ENCODE data around the gene LDHAL6B. TPM values are rescaled to one million over a fixed set of nuclear protein-coding genes. Genes with fewer than 3 reads are reported as not detected.

Gene LDHAL6B
- polyA plus RNA-seq, 6 donors from 2014 or later, result 0.14 to 0.54 (median 0.33) TPM; not detected in 1

GRCh38 chr15:59232476-59232875 lies 25.8 kb downstream of the LDHAL6B start:
- H3K4me1 Mint-ChIP-seq, result peaks cover 15 to 32% (median 21%) of the 10 kb centered on the region in 3 donors
- H3K4me3 Mint-ChIP-seq, result no peak overlapping the region
- DNase-seq, result no peak
- H3K36me3 Mint-ChIP-seq, result peaks cover 15 to 32% of the 10 kb centered on the region in 2 donors
- H3K9me3 Mint-ChIP-seq, result peaks cover 0 to 3% (median 0%) of the 10 kb centered on the region in 7 donors
- no peaks in the 10 kb centered on the region for H3K27me3 Mint-ChIP-seq
- H3K27ac Mint-ChIP-seq, result peak overlapping the region in 2 of 6 donors; percentile 28 to 84
- ATAC-seq (ENCODE audit: low read depth in 2 of 2), result no peak

DNA sequence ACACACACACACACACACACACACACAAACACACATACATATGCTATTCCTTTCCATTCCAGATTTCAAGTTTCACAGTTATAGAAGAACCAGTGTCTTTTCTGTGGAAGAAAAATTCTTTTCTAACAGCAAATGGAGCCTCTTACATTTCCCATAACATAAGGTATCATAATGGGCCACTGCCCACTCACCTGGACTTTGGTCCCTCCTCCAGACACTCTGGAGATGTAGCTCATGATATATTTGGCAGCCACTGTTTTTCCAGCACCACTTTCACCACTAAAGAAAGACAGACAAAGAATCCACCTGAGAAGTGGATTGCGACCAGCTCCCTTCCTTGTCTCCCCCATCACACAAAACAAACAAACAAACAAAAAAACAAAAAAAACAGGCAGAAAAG lies 29.8 kb downstream of the LDHAL6B start:
- Mint-ChIP-seq H3K9me3 (peaks cover 0 to 3% (median 0%) of the 10 kb centered on the region in 7 donors), H3K4me3 (peak overlapping the region in 7 of 8 donors; percentile 8 to 65 (median 53)), H3K27me3 (no peaks in the 10 kb centered on the region), H3K27ac (peak overlapping the region; percentile 82 to 96 (median 90)), H3K4me1 (peaks cover 24 to 46% (median 38%) of the 10 kb centered on the region in 3 donors), H3K36me3 (peaks cover 10 to 32% of the 10 kb centered on the region in 2 donors)
- DNase-seq (no peak), ATAC-seq (ENCODE audit: low read depth in 2 of 2) (no peak)

GRCh38 chr15:59237119-59237855 lies 30.6 kb downstream of the LDHAL6B start:
- no peaks in the 10 kb centered on the region for H3K27me3 Mint-ChIP-seq
- ATAC-seq (ENCODE audit: low read depth in 2 of 2) (peak; percentile 92 to 93), DNase-seq (peak; percentile 29)
- peaks cover 0 to 3% (median 0%) of the 10 kb centered on the region in 7 donors for H3K9me3 Mint-ChIP-seq
- peak overlapping the region in 6 of 8 donors; percentile 35 to 57 (median 48) for H3K4me3 Mint-ChIP-seq
- H3K4me1 Mint-ChIP-seq, result peaks cover 24 to 46% (median 38%) of the 10 kb centered on the region in 3 donors
- peak overlapping the region in 5 of 6 donors; percentile 1 to 82 (median 43) for H3K27ac Mint-ChIP-seq
- H3K36me3 Mint-ChIP-seq, result peaks cover 1 to 25% of the 10 kb centered on the region in 2 donors

DNA sequence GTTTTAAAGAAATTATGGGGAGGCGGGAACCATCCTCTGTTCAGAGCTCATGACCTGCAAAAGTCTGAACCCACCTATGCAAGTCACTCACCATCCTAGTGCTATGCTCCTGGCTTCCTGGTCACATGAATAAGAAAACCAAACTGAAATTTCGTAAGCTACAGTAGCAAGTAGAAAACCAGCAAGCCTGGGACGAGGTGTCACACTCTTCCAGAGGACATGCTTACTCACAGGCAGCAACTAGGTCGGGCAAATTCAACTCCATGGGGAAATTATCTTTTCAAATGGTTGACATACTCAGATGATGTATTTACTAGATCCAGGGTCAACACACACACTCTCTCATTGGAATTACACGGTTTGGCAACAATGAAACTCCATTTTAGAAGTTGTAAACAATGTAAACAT lies 31.3 kb downstream of the LDHAL6B start:
- Mint-ChIP-seq H3K36me3 (peaks cover 0 to 19% of the 10 kb centered on the region in 2 donors), H3K9me3 (peaks cover 0 to 3% (median 0%) of the 10 kb centered on the region in 7 donors), H3K27ac (peak overlapping the region in 5 of 6 donors; percentile 3 to 74 (median 16)), H3K4me3 (peak overlapping the region in 4 of 8 donors; percentile 7 to 53 (median 30)), H3K27me3 (no peaks in the 10 kb centered on the region), H3K4me1 (peaks cover 24 to 48% (median 38%) of the 10 kb centered on the region in 3 donors)
- no peak for DNase-seq
- no peak for ATAC-seq (ENCODE audit: low read depth in 2 of 2)

GRCh38 chr15:59240036-59240435 lies 33.4 kb downstream of the LDHAL6B start:
- ATAC-seq (ENCODE audit: low read depth in 2 of 2) (no peak), DNase-seq (no peak)
- H3K27ac Mint-ChIP-seq, result no peak overlapping the region
- H3K27me3 Mint-ChIP-seq, result no peaks in the 10 kb centered on the region
- H3K9me3 Mint-ChIP-seq, result peaks cover 0 to 2% (median 0%) of the 10 kb centered on the region in 7 donors
- H3K4me3 Mint-ChIP-seq, result no peak overlapping the region
- peaks cover 0 to 16% of the 10 kb centered on the region in 2 donors for H3K36me3 Mint-ChIP-seq
- H3K4me1 Mint-ChIP-seq, result peaks cover 22 to 47% (median 34%) of the 10 kb centered on the region in 3 donors

DNA sequence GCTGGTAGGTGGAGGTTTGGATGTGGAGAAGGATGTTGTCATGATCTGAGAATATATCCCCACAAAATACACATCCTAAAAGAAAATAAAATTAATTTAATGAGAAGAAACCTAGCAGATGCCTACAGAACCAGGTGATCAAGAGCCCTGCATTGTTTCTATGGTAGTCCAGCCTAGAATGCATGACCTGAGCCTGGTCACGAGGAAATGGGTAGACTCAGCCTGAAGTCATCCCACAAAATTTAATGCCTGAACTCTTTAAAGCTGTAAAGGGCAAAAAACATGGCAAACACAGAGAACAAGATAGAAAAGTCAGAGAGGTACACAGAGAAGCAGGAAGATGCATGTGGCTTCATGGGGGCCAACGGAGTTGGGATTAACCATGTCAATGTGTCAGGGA lies 36.0 kb downstream of the LDHAL6B start:
- Mint-ChIP-seq H3K27me3 (no peaks in the 10 kb centered on the region), H3K27ac (peak overlapping the region in 2 of 6 donors; percentile 10 to 80), H3K4me1 (peaks cover 13 to 27% (median 21%) of the 10 kb centered on the region in 3 donors), H3K9me3 (no peaks in the 10 kb centered on the region), H3K4me3 (no peak overlapping the region), H3K36me3 (peaks cover 0 to 6% of the 10 kb centered on the region in 2 donors)
- no peak for ATAC-seq (ENCODE audit: low read depth in 2 of 2)
- DNase-seq, result no peak

DNA sequence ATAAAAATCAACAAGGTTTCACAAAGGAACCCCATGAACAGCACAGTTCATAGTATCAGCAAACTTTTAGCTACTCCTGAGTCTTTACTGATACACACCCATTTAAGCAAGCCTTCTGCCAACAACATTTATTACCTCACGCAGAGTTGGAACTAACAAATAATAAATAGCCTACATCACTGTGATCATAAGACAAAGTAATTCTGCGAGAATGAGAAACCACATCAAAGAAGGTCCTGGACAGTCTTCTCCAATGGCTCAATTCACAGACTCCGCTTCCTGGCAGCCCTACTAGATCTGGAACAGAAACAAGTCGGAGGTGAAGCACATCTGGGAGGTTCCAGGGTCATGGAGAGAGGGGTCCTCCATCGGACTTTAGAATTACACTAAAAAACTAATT lies 37.0 kb downstream of the LDHAL6B start:
- Mint-ChIP-seq H3K4me1 (peaks cover 12 to 26% (median 18%) of the 10 kb centered on the region in 3 donors), H3K4me3 (no peak overlapping the region), H3K9me3 (no peaks in the 10 kb centered on the region), H3K36me3 (peaks cover 0 to 5% of the 10 kb centered on the region in 2 donors), H3K27me3 (no peaks in the 10 kb centered on the region), H3K27ac (peak overlapping the region in 2 of 6 donors; percentile 16 to 20)
- no peak for DNase-seq
- no peak for ATAC-seq (ENCODE audit: low read depth in 2 of 2)

- DNase-seq (no peak), ATAC-seq (ENCODE audit: low read depth in 2 of 2) (no peak)
- Mint-ChIP-seq H3K4me3 (no peak overlapping the region), H3K9me3 (no peaks in the 10 kb centered on the region), H3K36me3 (peaks cover 0 to 5% of the 10 kb centered on the region in 2 donors), H3K27me3 (no peaks in the 10 kb centered on the region), H3K27ac (peak overlapping the region in 1 of 6 donors; percentile 44), H3K4me1 (peaks cover 9 to 31% (median 21%) of the 10 kb centered on the region in 3 donors)
Observed at GRCh38 chr15:59244337-59244736, 37.7 kb downstream of the LDHAL6B start.

GRCh38 chr15:59245559-59245958 lies 38.9 kb downstream of the LDHAL6B start:
- DNase-seq (no peak), ATAC-seq (ENCODE audit: low read depth in 2 of 2) (no peak)
- peaks cover 0 to 5% of the 10 kb centered on the region in 2 donors for H3K36me3 Mint-ChIP-seq
- H3K4me1 Mint-ChIP-seq, result peaks cover 9 to 43% (median 29%) of the 10 kb centered on the region in 3 donors
- H3K4me3 Mint-ChIP-seq, result no peak overlapping the region
- no peak overlapping the region for H3K27ac Mint-ChIP-seq
- H3K9me3 Mint-ChIP-seq, result no peaks in the 10 kb centered on the region
- no peaks in the 10 kb centered on the region for H3K27me3 Mint-ChIP-seq

DNA sequence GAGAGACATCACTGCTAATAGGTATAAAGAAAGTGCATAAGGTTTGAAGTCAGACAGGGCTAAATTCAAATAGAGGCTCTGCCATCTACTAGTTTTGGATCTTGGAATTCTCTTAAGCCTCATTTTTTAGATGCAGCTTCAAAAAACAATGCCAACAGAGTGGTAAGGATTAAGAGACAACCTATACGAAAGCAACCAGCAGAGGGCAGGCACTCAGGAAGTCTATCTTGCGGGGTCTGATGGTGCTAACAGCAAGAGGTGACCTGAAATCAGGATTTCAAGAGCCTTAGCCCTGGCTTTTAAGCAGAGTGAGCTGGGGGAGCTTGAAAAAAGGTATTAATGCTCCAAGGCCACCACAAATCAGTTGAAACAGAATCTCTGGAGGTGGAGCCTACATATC lies 40.7 kb downstream of the LDHAL6B start:
- Mint-ChIP-seq H3K27me3 (no peaks in the 10 kb centered on the region), H3K9me3 (no peaks in the 10 kb centered on the region), H3K4me1 (peaks cover 16 to 55% (median 31%) of the 10 kb centered on the region in 3 donors), H3K4me3 (peak overlapping the region in 2 of 8 donors; percentile 2 to 34), H3K36me3 (peaks cover 0 to 5% of the 10 kb centered on the region in 2 donors), H3K27ac (peak overlapping the region in 1 of 6 donors; percentile 68)
- DNase-seq (peak; percentile 61), ATAC-seq (ENCODE audit: low read depth in 2 of 2) (peak; percentile 76 to 80)

DNA sequence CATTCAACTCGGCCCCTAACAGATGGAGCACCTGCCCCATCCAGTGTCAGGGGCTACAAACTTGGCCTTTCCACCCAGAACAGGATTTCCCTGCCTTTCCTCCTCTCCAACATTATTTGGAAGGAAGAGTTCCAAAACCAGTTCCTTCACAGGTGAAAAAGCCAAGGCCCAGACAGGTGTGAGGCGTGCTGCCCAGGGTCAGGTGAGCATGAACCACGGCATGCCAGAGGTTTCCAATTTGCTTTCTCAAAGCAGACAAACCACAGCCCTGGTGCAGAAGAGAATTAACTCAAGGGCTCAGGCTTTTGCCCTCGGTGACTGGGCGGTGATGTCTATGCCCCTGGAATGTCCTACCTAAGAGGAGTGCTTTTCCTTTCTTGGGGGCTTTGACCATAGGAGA lies 43.2 kb downstream of the LDHAL6B start:
- peaks cover 25 to 63% (median 39%) of the 10 kb centered on the region in 3 donors for H3K4me1 Mint-ChIP-seq
- no peak for DNase-seq
- no peaks in the 10 kb centered on the region for H3K9me3 Mint-ChIP-seq
- peak overlapping the region in 6 of 8 donors; percentile 20 to 57 (median 42) for H3K4me3 Mint-ChIP-seq
- no peak for ATAC-seq (ENCODE audit: low read depth in 2 of 2)
- H3K27ac Mint-ChIP-seq, result peak overlapping the region in 3 of 6 donors; percentile 56 to 71 (median 57)
- H3K36me3 Mint-ChIP-seq, result no peaks in the 10 kb centered on the region
- no peaks in the 10 kb centered on the region for H3K27me3 Mint-ChIP-seq

DNA sequence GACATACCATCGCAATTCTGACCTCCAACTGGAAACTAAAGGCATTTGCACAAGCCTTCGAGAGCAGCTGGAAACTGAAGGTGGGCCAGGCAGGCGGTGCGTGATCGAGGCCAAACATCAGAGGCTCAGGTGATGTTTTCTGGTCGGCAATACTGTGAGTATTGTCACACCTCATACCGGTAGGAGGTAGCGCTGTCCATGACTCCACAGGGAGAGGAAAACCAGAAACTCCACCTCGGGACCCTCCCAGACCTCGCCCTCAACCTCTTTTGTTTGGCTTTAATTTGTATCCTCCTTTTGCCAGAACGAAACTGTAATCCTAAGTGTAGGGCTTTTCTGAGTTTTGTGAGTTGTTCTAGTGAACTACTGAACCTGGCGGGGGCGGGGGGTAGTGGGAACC lies 43.6 kb downstream of the LDHAL6B start:
- Mint-ChIP-seq H3K36me3 (no peaks in the 10 kb centered on the region), H3K4me1 (peaks cover 25 to 63% (median 39%) of the 10 kb centered on the region in 3 donors), H3K27ac (peak overlapping the region in 3 of 6 donors; percentile 38 to 71 (median 57)), H3K27me3 (no peaks in the 10 kb centered on the region), H3K9me3 (no peaks in the 10 kb centered on the region), H3K4me3 (peak overlapping the region in 5 of 8 donors; percentile 20 to 56 (median 37))
- no peak for ATAC-seq (ENCODE audit: low read depth in 2 of 2)
- DNase-seq, result no peak

GRCh38 chr15:59251001-59251845 lies 44.6 kb downstream of the LDHAL6B start:
- Mint-ChIP-seq H3K27me3 (no peaks in the 10 kb centered on the region), H3K4me1 (peaks cover 25 to 63% (median 39%) of the 10 kb centered on the region in 3 donors), H3K9me3 (no peaks in the 10 kb centered on the region), H3K4me3 (peak overlapping the region; percentile 10 to 86 (median 72)), H3K27ac (peak overlapping the region; percentile 46 to 94 (median 88)), H3K36me3 (peaks cover 5 to 8% of the 10 kb centered on the region in 2 donors)
- DNase-seq (peak; percentile 63), ATAC-seq (ENCODE audit: low read depth in 2 of 2) (peak; percentile 81 to 83)
